GM18519 (cell line): ENCODE results near the gene P2RY6.

Experiments
- ATAC-seq: cut with Tn5 transposase; IDR thresholded peaks from one replicate; pipeline ENCODE4 v1.9.1; 2021; ENCODE audit warnings: mild to moderate bottlenecking, moderate library complexity; ENCODE audit not compliant: unreplicated experiment, low FRiP score

P2RY6 gene

GRCh38 chr11:73236854-73237253, 35.3 kb upstream of the P2RY6 start:
- ATAC-seq = no peak

DNA sequence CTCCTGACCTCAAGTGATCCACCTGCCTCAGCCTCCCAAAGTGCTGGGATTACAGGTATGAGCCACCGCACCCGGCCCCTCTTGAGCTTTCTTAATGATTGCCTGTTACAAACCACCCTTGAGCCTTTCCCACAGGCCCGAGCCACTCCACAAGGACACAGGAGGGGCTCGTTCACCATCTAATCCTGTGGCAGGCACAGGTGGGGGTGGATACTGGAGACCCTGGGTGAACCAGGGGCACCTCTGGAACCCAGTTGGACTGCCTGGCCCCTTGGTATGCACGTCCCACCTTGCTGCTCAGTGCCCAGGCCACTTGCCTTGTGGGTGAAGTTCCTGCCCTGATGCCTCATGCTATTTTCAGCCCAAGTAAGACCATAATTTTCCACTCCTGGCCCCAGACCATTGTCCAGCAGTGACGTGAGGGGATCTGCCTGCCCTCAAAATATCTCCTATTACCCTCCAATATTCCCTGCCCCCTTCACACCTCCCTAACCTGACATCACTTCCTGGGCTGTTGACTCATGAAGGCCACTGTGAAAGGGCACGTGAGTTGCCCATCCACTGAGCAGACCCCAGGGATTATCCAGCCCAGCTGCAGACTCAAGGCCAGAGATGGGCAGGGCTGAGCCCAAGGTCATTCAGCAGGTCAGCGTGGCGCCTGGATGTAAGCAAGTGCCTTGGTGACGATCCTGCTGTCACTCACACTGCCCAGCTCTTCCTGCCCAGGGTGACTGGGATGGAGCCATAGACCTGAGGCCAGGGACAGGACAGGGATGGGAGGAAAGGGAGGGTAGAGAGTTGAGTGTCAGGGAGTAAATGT, 34.5 kb upstream of the P2RY6 start:
- no peak for ATAC-seq

- no peak for ATAC-seq
Measured at GRCh38 chr11:73239111-73239521, 33.0 kb upstream of the P2RY6 start.

DNA sequence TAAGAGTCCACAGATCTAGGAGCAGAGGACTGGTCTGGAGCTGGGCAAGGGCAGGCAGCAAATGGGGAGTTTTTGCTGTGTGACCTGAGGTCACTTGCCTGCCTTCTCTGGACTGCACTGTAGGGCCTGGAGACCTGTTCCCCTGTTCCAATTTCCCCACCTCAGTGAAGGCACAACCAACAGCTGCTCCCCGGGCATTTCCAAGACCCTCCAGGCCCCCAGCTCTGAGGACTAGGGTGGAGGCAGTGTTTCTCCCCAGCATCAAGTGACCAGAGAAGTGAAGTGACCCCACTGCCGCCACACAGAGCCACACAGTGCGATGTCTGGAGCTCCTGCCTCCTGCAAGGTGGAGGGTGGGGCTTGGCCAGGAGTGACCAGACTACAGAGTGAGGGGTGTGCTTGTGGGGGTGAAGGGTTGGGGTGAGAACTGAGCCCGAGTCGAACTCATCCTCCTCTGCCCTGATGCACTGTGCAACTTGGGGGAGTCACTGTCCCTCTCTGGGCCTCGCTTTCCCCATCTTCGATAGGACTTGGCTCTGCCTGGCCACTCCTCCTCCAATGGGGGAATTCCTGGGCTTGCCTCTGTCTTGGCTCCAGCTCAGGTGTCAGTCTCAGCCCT, 32.5 kb upstream of the P2RY6 start:
- ATAC-seq = no peak

GRCh38 chr11:73240190-73240781, 31.9 kb upstream of the P2RY6 start:
- no peak for ATAC-seq

DNA sequence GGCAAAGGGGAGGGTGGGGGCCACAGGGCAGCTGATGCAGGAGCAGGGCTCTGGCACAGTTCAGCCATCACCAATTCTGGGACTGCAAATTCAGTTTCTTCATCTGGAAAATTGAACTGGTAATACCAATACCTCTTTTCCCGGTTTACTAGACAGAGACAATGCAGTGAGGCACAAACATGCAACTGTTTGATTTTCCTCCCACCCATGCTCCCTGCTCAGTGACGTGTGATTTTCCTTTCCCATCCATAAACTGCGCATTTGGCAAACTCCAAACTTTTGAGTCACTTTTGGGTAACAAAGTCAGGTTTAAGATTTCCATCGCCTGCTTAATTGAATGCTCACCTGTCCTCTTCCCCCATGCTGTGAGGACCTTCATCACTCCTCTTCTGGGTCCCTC, 30.8 kb upstream of the P2RY6 start:
- no peak for ATAC-seq

DNA sequence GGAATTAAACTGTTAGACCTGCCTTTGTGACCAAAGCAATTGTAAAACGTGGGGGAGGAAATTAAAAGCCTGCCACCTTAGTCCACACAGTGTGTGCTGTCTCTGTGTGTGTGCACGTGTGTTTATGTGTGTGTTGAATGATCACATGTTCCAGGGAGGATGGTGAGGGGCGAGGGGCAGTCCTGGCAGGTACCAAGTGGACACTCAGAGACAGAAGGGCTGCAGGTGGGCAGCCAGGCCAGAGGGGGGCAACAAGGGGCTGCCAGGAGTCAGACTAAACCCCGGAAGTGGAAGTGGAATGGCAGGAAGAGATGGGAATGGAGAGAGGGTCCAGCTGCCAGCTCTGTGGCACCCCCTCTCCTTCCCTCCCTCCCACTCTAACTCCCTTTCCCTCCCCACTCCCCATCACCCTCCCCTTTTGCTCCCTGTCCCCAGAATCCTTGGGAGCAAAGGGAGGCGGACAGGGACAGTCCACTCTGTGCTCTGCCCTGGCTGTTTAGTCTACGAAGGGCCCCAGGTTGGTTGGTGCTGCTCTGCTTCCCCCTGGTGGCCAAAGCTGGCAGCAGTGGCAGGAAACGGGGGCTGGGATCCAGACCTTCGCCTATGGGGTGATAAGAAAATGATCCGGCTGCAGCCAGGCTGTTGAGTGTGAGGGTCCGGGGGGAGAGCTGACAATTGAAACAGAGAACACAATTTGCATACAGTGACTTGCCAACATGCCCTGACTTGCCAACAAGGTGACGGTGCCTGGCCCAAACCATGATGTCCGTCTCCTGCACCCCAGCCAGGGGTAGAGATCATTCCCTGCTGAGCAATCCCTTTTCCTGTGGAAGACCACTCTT, 29.7 kb upstream of the P2RY6 start:
- ATAC-seq = no peak

GRCh38 chr11:73243093-73243485, 29.0 kb upstream of the P2RY6 start:
- no peak for ATAC-seq

DNA sequence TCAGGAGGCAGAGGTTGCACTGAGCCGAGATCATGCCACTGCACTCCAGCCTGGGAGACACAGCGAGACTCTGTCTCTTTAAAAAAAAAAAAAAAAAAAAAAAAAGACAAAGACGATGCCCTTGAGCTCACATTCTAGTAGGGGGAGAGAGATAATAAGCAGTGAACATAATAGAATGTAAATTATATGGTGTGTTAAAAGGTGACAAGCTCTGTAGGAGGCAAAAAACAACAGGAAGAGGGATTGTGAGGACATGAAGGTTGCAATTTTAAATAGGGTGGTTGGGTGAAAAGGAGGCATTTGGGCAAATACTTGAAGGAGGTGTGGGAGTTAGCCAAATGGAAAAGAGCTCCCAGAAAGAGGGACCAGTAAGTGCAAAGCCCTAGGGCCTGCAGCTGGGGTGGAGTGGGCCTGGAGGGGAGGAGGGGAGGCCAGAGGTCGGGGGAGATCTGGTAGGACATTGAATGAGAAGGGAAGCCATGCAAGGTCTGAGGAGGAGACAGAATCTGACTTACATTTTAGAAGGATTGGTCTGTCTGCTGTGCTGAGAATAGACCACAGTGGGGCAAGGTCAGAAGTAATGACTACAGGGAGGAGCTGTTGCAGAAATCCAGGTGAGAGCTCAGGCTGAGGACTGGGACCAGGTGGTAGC, 27.4 kb upstream of the P2RY6 start:
- ATAC-seq = no peak

GRCh38 chr11:73245461-73245860, 26.7 kb upstream of the P2RY6 start:
- no peak for ATAC-seq

GRCh38 chr11:73246303-73246702, 25.8 kb upstream of the P2RY6 start:
- no peak for ATAC-seq

GRCh38 chr11:73248526-73249185, 23.5 kb upstream of the P2RY6 start:
- ATAC-seq = no peak

DNA sequence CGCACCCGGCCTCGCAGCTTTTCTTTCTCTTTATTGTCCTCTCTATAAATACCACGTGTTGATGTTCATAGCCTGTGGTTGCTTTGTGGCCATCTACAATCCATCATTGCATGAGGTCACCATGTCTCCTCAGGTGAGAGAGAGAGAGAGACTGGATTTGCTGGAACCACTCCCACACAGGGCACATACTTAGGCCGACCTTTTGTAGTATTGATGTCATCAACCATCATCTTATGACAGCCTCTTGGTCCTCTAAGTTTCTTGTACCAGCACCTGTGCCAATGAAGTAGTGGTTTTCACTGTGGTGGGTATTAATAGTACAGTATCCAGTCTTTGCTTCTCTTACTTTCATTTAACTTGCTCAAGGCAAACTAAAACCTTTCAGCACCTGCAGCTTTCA, 22.8 kb upstream of the P2RY6 start:
- no peak for ATAC-seq

- no peak for ATAC-seq
Measured at GRCh38 chr11:73249853-73250783, 22.0 kb upstream of the P2RY6 start.

DNA sequence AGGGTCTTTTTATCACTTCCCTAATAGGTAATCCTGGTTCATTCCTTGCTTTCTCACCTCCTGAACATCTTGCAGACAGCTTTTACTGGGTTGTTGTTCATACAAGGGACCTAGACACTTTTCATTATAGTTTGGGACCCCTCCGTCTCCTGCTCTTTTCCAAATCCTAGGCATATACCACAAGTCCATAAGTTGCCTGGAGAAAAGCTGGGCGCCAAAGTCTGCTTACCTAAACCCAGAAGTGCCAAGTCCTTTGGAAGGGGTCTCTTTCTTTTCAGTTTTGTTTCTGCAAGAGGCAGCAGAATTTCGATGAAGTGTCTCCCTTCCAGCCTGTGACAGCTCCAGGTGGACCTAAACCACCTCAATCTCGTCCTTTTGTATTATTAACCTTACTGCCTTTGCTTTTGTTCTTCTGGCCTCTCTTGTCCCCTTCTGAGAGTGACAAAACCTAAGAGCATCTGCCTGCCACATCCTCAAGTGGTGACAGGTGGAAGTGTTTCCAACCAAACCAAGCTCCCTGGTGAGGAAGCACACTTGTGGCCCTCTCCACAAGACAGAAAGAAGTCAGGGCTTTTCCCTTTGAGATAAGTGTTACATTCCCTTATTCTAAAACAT, 19.5 kb upstream of the P2RY6 start:
- ATAC-seq = no peak

GRCh38 chr11:73257342-73258103, 14.6 kb upstream of the P2RY6 start:
- no peak for ATAC-seq

- ATAC-seq = no peak
Measured at GRCh38 chr11:73258104-73259035, 13.8 kb upstream of the P2RY6 start.
